Bronchial epithelial cell (primary cell): ENCODE data around the gene KCNN3. TPM values are rescaled to one million over a fixed set of nuclear protein-coding genes. Genes with fewer than 3 reads are reported as not detected.

ENCODE experiments used
- DNase-seq: peaks from one replicate; pipeline ENCODE4 v3.0.0-alpha.2; 2010; ENCODE audit warnings: low read depth
- FAIRE-seq: peaks from 2 replicates; lab custom pipeline; 2011; peaks lifted over from hg19 to GRCh38; lab: Jason Lieb, UNC
- H3K27me3 ChIP-seq: 2 replicates; pipeline ENCODE4 v1.5.1; 2011; ENCODE audit warnings: low read length; ENCODE audit not compliant: control insufficient read depth, insufficient read depth
- H3K36me3 ChIP-seq: 2 replicates; pipeline ENCODE4 v1.5.1; 2011; ENCODE audit warnings: low read length; ENCODE audit not compliant: control insufficient read depth, insufficient read depth
- H3K4me3 ChIP-seq: 2 replicates; pipeline ENCODE4 v1.5.1; 2011; ENCODE audit warnings: mild to moderate bottlenecking, low read depth, low read length, control low read depth
- total RNA-seq: library from RNA; depleted of rRNA; stranded (reverse); fragments of >200 nt; gene quantifications from 2 replicates; pipeline ENCODE4 v1.2.1, GENCODE V29; 2014
- TF ChIP-seq, protein P1 (sequence below): IDR thresholded peaks from 2 replicates; pipeline ENCODE4 v1.5.1; 2011; ENCODE audit warnings: mild to moderate bottlenecking, moderate library complexity, low read length, control low read depth, inconsistent platforms; ENCODE audit not compliant: insufficient read depth, severe bottlenecking

Gene KCNN3
- total RNA-seq, 1 donor from 2014 or later: under 0.01 TPM

- no peaks in the 10 kb centered on the region for H3K36me3 ChIP-seq
- TF ChIP-seq, protein P1, sequence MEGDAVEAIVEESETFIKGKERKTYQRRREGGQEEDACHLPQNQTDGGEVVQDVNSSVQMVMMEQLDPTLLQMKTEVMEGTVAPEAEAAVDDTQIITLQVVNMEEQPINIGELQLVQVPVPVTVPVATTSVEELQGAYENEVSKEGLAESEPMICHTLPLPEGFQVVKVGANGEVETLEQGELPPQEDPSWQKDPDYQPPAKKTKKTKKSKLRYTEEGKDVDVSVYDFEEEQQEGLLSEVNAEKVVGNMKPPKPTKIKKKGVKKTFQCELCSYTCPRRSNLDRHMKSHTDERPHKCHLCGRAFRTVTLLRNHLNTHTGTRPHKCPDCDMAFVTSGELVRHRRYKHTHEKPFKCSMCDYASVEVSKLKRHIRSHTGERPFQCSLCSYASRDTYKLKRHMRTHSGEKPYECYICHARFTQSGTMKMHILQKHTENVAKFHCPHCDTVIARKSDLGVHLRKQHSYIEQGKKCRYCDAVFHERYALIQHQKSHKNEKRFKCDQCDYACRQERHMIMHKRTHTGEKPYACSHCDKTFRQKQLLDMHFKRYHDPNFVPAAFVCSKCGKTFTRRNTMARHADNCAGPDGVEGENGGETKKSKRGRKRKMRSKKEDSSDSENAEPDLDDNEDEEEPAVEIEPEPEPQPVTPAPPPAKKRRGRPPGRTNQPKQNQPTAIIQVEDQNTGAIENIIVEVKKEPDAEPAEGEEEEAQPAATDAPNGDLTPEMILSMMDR: no peak
- no peak for DNase-seq
- no peak for FAIRE-seq
- H3K27me3 ChIP-seq: no peaks in the 10 kb centered on the region
- no peak overlapping the region for H3K4me3 ChIP-seq
Observed at GRCh38 chr1:154816369-154816768, 53.7 kb downstream of the KCNN3 start.

GRCh38 chr1:154813846-154814505, 56.1 kb downstream of the KCNN3 start:
- H3K27me3 ChIP-seq: no peaks in the 10 kb centered on the region
- TF ChIP-seq, protein P1: no peak
- peak overlapping the region; percentile 9 for H3K4me3 ChIP-seq
- FAIRE-seq (no peak), DNase-seq (no peak)
- H3K36me3 ChIP-seq: no peaks in the 10 kb centered on the region

DNA sequence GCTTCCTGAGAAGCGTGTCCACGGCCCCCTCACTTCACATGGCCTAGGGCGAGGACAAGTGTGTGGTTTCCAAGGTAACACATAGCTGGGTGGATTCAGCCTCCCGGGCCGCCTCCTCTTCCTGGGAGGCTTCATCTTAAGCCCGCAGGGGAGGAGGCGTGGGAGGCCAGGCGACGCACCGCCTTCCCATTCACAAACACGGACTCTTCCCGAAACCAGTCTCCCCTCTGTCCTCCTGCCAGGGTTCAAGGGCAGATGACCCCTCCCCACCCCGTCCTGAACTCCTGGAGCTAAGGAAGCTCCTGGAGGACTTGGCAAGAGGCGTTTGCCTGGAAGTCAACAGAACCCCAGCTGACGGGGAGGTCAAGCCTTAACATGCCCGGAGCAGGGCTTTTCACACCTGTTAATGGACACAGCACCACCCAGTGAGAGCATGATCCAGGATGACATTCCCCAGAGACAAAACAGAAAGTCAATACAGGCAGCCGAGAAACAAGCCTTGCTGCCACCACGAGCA, 56.7 kb downstream of the KCNN3 start:
- FAIRE-seq: peak; percentile 79
- TF ChIP-seq, protein P1: peak; percentile 17
- no peaks in the 10 kb centered on the region for H3K36me3 ChIP-seq
- DNase-seq: peak; percentile 91
- H3K4me3 ChIP-seq: peak overlapping the region; percentile 9
- no peaks in the 10 kb centered on the region for H3K27me3 ChIP-seq

- TF ChIP-seq, protein P1: no peak
- peaks cover under 1% of the 10 kb centered on the region for H3K27me3 ChIP-seq
- no peak for FAIRE-seq
Observed at GRCh38 chr1:154812877-154813276, 57.2 kb downstream of the KCNN3 start.

DNA sequence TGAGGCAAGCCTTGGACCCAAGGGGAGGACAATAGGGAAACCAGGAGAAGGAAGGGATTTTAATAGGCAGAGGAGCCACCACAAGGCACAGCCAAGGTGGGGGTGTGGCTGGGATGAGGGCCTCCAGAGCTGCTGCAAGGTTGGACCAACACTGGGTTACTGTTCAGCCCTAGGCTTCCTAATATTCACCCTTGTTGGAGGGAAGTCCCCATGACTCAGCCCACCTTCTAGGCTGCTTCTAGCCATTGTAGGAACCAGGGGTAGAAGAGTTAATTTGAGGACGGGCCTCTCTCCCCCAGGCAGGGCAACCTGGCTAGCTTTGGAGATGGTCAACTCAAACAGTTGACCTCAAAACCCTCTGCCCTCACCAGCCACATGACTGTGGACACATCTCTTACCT, 59.5 kb downstream of the KCNN3 start:
- no peaks in the 10 kb centered on the region for H3K36me3 ChIP-seq
- DNase-seq (peak; percentile 51), FAIRE-seq (no peak)
- no peak overlapping the region for H3K4me3 ChIP-seq
- TF ChIP-seq, protein P1: no peak
- H3K27me3 ChIP-seq: peaks cover 3% of the 10 kb centered on the region

More at GRCh38 chr1:154812877-154813276, 57.2 kb downstream of the KCNN3 start:
- H3K4me3 ChIP-seq: no peak overlapping the region
- no peak for DNase-seq
- H3K36me3 ChIP-seq: no peaks in the 10 kb centered on the region
